Panc1 (cell line): ENCODE measurements around the gene GALNT14. TPM values are rescaled to one million over a fixed set of nuclear protein-coding genes. Genes with fewer than 3 reads are reported as not detected.

Experiments used
- ATAC-seq: fragments of 200-7000 bp; cut with Tn5 transposase; 2 replicates; pipeline ENCODE4 v1.9.1; 2020; ENCODE audit warnings: mild to moderate bottlenecking, moderate library complexity
- BruUV-seq: library from RNA; stranded (reverse); fragments of 400-500 nt; replicated peaks from 2 replicates; lab custom pipeline; 2021; lab: Mats Ljungman, UMichigan
- CTCF ChIA-PET: fragments of 300-600 bp; sonication (Branson Sonifier 250); formaldehyde crosslinking; loops from one replicate; lab custom pipeline; 2022; ENCODE audit warnings: antibody characterized with exemption; lab: Charles Lee
- POLR2A ChIA-PET: fragments of 300-600 bp; sonication (Branson Sonifier 250); formaldehyde crosslinking; loops from one replicate; lab custom pipeline; 2022; ENCODE audit warnings: antibody characterized with exemption; lab: Charles Lee
- DNase-seq: peaks from one replicate; pipeline ENCODE4 v3.0.0-alpha.2; 2010; ENCODE audit warnings: low read depth, low spot score
- H3K27ac ChIP-seq: 2 replicates; pipeline ENCODE4 v1.5.1; 2011; ENCODE audit warnings: mild to moderate bottlenecking, low read length, inconsistent platforms
- H3K27me3 ChIP-seq: fragments of 200-500 bp; sonication (Bioruptor generic); 2 replicates; pipeline ENCODE4 v1.6.0; 2014; ENCODE audit warnings: low read length, inconsistent platforms; ENCODE audit not compliant: control insufficient read depth, insufficient read depth
- H3K36me3 ChIP-seq: fragments of 200-500 bp; sonication (Bioruptor generic); 2 replicates; pipeline ENCODE4 v1.5.1; 2014; ENCODE audit warnings: inconsistent platforms, mild to moderate bottlenecking, low read length, moderate library complexity; ENCODE audit not compliant: control insufficient read depth, insufficient read depth
- H3K4me1 ChIP-seq: 2 replicates; pipeline ENCODE4 v1.5.1; 2011; ENCODE audit warnings: inconsistent platforms, mild to moderate bottlenecking, low read length, moderate library complexity; ENCODE audit not compliant: control insufficient read depth, insufficient read depth
- H3K4me3 ChIP-seq, 2 experiments: 2 replicates each; pipeline ENCODE4 v1.5.1; 2011 to 2012; ENCODE audit warnings: low read depth in 2 of 2, low read length in 2 of 2, mild to moderate bottlenecking in 2 of 2, inconsistent platforms in 1 of 2, moderate library complexity in 1 of 2
- H3K9me3 ChIP-seq: fragments of 200-500 bp; sonication (Bioruptor generic); 2 replicates; pipeline ENCODE4 v1.5.1; 2014; ENCODE audit warnings: low read depth, mild to moderate bottlenecking, inconsistent platforms, low read length, moderate library complexity; ENCODE audit not compliant: control insufficient read depth, insufficient read depth
- POLR2AphosphoS5 ChIP-seq: IDR thresholded peaks from 2 replicates; pipeline ENCODE4 v1.6.1; 2012; ENCODE audit warnings: mild to moderate bottlenecking, low read depth, low read length, moderate library complexity
- SIN3A ChIP-seq: IDR thresholded peaks from 2 replicates; pipeline ENCODE4 v1.6.1; 2012; ENCODE audit warnings: low read depth, mild to moderate bottlenecking, low read length, moderate library complexity, borderline replicate concordance; ENCODE audit not compliant: insufficient read depth
- TCF7L2 ChIP-seq: IDR thresholded peaks from 2 replicates; pipeline ENCODE4 v1.6.1; 2011; ENCODE audit warnings: mild to moderate bottlenecking, low read depth, low read length, inconsistent platforms
- in situ Hi-C: cut with HindIII; loops from 2 replicates; pipeline ENCODE4 v1.10.0; 2016; ENCODE audit warnings: low sequenced_read_pairs, low pct_unique_long_range_greater_than_20kb
- intact Hi-C: fragments of 100-400 bp; cut with micrococcal nuclease; formaldehyde crosslinking; loops from one replicate; pipeline ENCODE4 v1.10.0; 2022; ENCODE audit not compliant: unreplicated experiment
- total RNA-seq: library from RNA; stranded (reverse); gene quantifications from one replicate; pipeline ENCODE4 v1.2.1, GENCODE V29; 2021; ENCODE audit not compliant: unreplicated experiment
- TF ChIP-seq, protein P1 (sequence below), 2 experiments: IDR thresholded peaks; 2 replicates each; pipeline ENCODE4 v1.6.1; 2011 to 2012; ENCODE audit warnings: low read depth in 2 of 2, control low read depth in 1 of 2, low read length in 1 of 2, mild to moderate bottlenecking in 1 of 2, moderate library complexity in 1 of 2; ENCODE audit not compliant: insufficient read depth in 1 of 2
- TF ChIP-seq, protein P2 (sequence below): fragments of 450-650 bp; IDR thresholded peaks from 2 replicates; pipeline ENCODE4 v1.5.1; 2017; ENCODE audit warnings: mild to moderate bottlenecking

Gene GALNT14
- total RNA-seq, 1 experiment from 2014 or later: 0.67 TPM

DNA sequence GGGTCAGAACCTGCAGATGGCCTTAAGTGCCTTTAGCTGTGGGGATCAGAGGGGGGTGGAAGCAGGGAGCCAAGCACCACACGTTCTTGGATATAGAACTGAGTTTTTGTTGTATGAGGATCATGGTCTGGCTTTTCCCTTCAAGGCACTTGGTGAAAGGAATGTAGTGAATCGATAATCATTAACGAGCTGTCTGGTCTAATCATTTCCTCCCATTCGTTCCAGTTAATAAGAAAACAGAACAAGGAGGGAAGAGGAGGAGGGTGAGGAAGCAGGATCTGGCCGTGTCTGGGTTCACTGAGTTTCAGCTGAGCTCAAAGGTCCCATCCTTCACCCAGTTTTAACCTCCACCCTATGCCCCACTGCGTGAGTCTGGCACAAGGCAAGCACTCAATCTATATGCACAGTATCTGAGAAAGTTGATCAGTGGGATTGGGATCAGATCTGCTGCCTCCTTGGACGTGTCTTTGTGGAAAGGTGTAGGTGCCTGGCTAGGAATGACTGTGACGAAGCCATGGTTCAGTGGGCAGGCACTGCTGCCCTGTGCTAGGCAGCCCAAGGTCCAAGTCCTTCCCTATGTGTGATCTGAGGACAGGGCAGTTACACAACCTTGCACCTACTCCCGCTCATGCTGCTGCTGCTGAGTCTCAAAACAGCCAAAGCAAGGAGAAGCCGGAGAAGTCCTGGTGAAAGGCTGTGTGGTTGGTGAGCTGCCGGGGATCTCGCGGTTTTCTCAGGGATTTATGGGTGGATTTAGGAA, 54.8 kb downstream of the GALNT14 start:
- intact Hi-C loops (no loop called here), in situ Hi-C loops (no loop called here)
- POLR2A ChIA-PET: interaction anchor here (0.5 kb wide), 1 partner anchor 960 kb away, joined by 8 read pairs; no protein-coding TSS in a partner anchor
- Histone ChIP-seq H3K4me1 (no peaks in the 10 kb centered on the region), H3K36me3 (no peaks in the 10 kb centered on the region), H3K9me3 (no peaks in the 10 kb centered on the region), H3K27me3 (peaks cover 2% of the 10 kb centered on the region; the same call in 1 of the 2 replicates), H3K27ac (no peak overlapping the region), H3K4me3 (no peak overlapping the region)
- TF ChIP-seq POLR2AphosphoS5 (no peak), TCF7L2 (no peak), SIN3A (no peak)
- TF ChIP-seq, protein P1, sequence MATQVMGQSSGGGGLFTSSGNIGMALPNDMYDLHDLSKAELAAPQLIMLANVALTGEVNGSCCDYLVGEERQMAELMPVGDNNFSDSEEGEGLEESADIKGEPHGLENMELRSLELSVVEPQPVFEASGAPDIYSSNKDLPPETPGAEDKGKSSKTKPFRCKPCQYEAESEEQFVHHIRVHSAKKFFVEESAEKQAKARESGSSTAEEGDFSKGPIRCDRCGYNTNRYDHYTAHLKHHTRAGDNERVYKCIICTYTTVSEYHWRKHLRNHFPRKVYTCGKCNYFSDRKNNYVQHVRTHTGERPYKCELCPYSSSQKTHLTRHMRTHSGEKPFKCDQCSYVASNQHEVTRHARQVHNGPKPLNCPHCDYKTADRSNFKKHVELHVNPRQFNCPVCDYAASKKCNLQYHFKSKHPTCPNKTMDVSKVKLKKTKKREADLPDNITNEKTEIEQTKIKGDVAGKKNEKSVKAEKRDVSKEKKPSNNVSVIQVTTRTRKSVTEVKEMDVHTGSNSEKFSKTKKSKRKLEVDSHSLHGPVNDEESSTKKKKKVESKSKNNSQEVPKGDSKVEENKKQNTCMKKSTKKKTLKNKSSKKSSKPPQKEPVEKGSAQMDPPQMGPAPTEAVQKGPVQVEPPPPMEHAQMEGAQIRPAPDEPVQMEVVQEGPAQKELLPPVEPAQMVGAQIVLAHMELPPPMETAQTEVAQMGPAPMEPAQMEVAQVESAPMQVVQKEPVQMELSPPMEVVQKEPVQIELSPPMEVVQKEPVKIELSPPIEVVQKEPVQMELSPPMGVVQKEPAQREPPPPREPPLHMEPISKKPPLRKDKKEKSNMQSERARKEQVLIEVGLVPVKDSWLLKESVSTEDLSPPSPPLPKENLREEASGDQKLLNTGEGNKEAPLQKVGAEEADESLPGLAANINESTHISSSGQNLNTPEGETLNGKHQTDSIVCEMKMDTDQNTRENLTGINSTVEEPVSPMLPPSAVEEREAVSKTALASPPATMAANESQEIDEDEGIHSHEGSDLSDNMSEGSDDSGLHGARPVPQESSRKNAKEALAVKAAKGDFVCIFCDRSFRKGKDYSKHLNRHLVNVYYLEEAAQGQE (IDR thresholded peaks at IDR 0.05; ENCODE audit: insufficient read depth in 1 of 2, low read depth in 2 of 2, low read length in 1 of 2): no peak
- TF ChIP-seq, protein P2, sequence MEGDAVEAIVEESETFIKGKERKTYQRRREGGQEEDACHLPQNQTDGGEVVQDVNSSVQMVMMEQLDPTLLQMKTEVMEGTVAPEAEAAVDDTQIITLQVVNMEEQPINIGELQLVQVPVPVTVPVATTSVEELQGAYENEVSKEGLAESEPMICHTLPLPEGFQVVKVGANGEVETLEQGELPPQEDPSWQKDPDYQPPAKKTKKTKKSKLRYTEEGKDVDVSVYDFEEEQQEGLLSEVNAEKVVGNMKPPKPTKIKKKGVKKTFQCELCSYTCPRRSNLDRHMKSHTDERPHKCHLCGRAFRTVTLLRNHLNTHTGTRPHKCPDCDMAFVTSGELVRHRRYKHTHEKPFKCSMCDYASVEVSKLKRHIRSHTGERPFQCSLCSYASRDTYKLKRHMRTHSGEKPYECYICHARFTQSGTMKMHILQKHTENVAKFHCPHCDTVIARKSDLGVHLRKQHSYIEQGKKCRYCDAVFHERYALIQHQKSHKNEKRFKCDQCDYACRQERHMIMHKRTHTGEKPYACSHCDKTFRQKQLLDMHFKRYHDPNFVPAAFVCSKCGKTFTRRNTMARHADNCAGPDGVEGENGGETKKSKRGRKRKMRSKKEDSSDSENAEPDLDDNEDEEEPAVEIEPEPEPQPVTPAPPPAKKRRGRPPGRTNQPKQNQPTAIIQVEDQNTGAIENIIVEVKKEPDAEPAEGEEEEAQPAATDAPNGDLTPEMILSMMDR: no peak
- no peak; the same call in 1 of the 2 replicates for ATAC-seq
- no TSS peak for BruUV-seq
- DNase-seq: no peak
- CTCF ChIA-PET: no interaction called here

DNA sequence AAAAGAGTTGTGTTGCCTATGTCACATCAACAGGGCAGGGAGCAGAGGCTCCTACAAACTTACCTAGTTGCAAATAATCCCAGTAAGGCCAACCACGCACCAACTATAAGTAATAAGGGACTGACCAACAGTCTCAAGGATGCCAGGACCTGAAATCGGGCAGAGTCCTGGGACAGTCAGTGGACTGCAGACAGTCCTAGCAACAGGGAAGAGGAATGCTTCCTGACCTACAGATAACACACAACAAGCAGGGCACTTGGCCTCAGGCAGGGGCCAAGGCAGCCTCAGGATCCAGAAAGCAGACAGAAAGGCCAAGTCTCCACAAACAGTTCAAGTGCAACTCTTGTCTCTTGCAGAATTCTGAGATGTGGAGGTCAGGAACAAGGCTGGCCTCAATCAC, 56.2 kb downstream of the GALNT14 start:
- ATAC-seq (no peak), DNase-seq (no peak)
- ChIA-PET POLR2A (no interaction called here), CTCF (no interaction called here)
- H3K27ac ChIP-seq: no peak overlapping the region
- peaks cover 2% of the 10 kb centered on the region; the same call in 1 of the 2 replicates for H3K27me3 ChIP-seq
- H3K36me3 ChIP-seq: no peaks in the 10 kb centered on the region
- TF ChIP-seq TCF7L2 (no peak), SIN3A (no peak), POLR2AphosphoS5 (no peak)
- TF ChIP-seq, protein P2: no peak
- TF ChIP-seq, protein P1 (IDR thresholded peaks at IDR 0.05; ENCODE audit: insufficient read depth in 1 of 2, low read depth in 2 of 2, low read length in 1 of 2): no peak
- in situ Hi-C loops: no loop called here
- intact Hi-C loops: no loop called here
- H3K4me1 ChIP-seq: no peaks in the 10 kb centered on the region
- H3K4me3 ChIP-seq: no peak overlapping the region
- no peaks in the 10 kb centered on the region for H3K9me3 ChIP-seq
- BruUV-seq: no TSS peak
